ENCODE results near the gene ERGIC1.

ERGIC1 gene

DNA sequence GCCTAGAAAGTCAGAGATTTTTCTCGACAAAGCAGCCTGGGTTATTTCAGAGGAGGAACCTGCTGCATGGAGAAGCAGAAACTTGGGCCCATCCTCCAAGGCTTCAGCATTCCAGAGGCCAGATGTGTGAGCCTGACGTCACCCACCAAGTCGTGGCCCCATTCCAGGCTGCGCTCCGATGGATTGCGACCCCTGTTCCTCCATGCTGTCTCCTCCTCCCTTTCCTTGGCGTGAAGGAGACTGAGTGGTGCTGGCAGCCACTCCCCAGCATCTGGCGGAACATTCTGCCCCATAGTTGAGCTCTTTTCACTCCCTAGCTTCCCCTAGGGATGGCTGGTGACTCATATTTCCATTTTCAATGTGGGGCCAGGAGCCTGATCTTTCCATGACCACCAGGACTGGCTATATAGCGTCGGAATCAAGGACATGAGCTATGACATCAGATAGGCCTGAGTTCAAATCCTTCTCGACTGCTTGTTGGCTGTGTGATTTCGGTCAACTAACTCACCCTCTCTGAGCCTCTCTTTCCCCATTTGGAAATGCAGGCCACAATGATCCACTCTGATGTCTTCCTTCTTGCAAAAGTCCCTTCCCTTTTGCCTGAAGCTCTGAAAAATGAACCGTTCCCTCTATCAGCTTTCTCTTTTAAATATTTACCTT, 38.6 kb upstream of the ERGIC1 start:
- no peaks in the 10 kb centered on the region for H3K36me3 Mint-ChIP-seq
- H3K27me3 Mint-ChIP-seq, result no peaks in the 10 kb centered on the region
- H3K4me1 Mint-ChIP-seq (ENCODE audit: low read depth), result peaks cover 5% of the 10 kb centered on the region
- H3K9me3 Mint-ChIP-seq (ENCODE audit: low read depth), result no peaks in the 10 kb centered on the region
- H3K27ac Mint-ChIP-seq, result no peak overlapping the region
- H3K4me3 Mint-ChIP-seq, result no peak overlapping the region

DNA sequence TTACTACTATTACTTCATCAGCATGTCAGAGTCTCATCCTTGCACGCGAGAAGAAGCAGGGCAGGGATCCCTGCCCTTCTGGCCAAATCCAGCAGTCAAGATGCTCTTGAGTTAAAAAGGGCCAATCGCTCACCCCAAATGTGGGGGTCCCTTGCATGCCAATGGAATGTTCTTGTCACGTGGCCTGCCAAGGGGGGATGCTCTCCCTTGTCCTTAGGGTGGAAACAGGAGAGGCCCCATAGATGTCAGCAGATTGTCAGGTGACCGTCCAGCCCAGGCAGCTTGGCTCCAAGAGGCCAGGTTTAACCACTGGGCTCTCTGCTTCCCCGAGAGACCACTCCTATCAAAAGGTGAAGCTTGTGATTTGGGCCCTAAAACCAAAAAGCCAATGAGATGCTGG, 37.7 kb upstream of the ERGIC1 start:
- Mint-ChIP-seq H3K9me3 (ENCODE audit: low read depth) (no peaks in the 10 kb centered on the region), H3K27ac (no peak overlapping the region)

DNA sequence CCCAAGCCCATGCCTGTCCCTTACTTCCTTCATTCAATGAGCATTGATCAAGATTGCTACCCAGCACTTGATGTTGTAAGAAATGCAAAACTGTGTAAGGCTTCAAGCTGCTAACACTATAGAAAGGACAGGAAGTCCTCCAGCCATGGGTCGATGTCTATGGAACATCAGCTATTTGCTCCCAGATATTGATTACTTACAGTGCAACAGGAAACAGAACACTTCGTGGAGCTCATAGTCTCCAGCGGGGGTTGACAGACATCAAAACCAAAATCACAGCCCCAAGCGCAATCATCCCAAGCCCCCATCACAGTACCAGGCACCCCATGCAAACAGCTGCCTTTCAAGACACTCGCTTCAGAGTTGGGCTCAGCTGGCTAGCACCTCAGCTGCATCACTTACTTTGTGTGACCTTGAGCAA, 36.3 kb upstream of the ERGIC1 start:
- H3K9me3 Mint-ChIP-seq (ENCODE audit: low read depth), result no peaks in the 10 kb centered on the region
- peaks cover 5% of the 10 kb centered on the region for H3K4me1 Mint-ChIP-seq (ENCODE audit: low read depth)
- H3K36me3 Mint-ChIP-seq, result no peaks in the 10 kb centered on the region
- H3K27me3 Mint-ChIP-seq, result no peaks in the 10 kb centered on the region
- H3K27ac Mint-ChIP-seq, result no peak overlapping the region
- H3K4me3 Mint-ChIP-seq, result no peak overlapping the region

More for the DNA sequence above, 37.7 kb upstream of the ERGIC1 start:
- H3K4me1 Mint-ChIP-seq (ENCODE audit: low read depth), result peaks cover 5% of the 10 kb centered on the region
- no peak overlapping the region for H3K4me3 Mint-ChIP-seq
- no peaks in the 10 kb centered on the region for H3K36me3 Mint-ChIP-seq
- H3K27me3 Mint-ChIP-seq, result no peaks in the 10 kb centered on the region

DNA sequence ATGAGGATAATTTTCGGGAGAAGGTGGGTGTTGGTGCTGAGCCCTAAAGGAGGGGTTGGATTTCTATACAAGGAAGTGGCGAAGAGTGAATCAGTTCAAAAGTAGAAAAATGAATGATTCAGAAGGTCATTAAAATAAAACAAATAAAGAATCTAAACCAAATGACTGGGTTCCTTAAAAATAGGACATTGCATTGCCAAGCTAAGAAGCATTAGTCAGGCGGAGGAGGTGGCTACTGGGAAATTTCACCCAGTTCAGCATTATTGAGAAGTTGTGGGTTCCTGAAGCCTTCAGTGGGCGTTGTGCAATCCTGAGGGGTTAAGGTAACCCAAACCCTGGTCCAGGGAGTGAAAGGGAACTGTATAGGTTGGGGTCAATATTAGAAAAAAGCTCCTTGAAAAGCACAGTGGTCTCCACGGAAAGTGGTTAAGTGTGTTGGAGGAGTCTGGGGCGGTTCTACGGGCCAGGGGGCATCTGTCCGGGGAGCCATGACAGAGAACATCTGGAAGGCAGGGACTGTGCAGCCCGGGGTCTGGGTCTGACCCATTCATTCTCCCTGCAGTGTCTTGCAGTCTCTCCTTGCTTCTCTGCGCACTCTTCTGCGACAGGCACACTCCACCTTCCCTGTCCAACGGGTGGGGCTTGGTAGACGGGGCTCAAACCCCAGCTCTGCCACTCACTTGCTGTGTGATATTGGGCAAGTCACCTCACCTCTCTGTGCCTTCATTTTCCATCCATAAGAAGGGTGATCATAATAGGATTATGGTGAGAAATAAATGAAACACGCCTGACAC, 35.4 kb upstream of the ERGIC1 start:
- Mint-ChIP-seq H3K27ac (no peak overlapping the region), H3K36me3 (no peaks in the 10 kb centered on the region), H3K4me1 (ENCODE audit: low read depth) (peaks cover 5% of the 10 kb centered on the region), H3K4me3 (no peak overlapping the region), H3K27me3 (no peaks in the 10 kb centered on the region), H3K9me3 (ENCODE audit: low read depth) (no peaks in the 10 kb centered on the region)

DNA sequence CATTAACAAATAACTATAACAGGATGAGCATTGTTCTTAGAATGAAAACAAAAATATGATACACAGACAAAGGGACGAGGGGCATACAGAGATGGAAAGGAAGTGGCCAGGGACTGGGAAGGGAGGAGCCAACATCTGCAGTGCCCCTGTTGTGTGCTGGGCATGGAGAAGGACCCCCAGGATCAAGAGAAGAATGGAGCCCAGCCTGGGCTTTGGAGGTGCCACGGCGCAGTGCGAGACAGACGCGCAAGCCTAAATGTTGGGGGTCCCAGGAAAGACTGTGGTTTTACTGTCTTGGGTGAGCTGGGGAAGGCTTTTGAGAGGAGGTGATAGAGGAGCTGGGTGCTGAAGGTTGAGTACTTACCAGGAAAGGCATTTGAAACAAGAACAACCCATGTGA, 34.6 kb upstream of the ERGIC1 start:
- no peaks in the 10 kb centered on the region for H3K9me3 Mint-ChIP-seq (ENCODE audit: low read depth)
- no peak overlapping the region for H3K27ac Mint-ChIP-seq
- H3K36me3 Mint-ChIP-seq, result no peaks in the 10 kb centered on the region
- H3K4me1 Mint-ChIP-seq (ENCODE audit: low read depth), result peaks cover 5% of the 10 kb centered on the region
- no peak overlapping the region for H3K4me3 Mint-ChIP-seq
- H3K27me3 Mint-ChIP-seq, result no peaks in the 10 kb centered on the region

DNA sequence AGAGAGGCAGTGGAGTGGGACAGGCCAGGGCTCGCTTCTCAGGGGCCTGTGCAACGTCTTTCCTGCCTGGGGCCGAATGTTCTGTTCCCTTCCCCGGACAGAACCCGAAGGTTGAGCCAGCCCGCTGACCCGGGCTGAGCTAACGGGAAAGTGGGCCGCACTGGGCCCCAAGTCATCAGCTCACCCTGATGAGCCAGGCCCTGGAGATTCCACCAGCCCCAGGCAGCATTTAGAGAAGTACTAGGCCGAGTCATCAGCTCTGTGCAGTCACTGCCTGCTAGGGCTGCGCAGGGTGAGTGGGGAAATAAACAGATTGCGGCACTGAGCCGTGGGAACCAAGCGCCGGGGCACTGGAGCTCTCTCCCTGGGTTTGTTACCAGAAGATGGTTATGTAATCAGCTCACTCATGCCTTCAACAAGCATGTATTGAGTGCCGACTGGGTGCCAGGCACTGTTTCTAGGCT, 33.9 kb upstream of the ERGIC1 start:
- Mint-ChIP-seq H3K27me3 (no peaks in the 10 kb centered on the region), H3K9me3 (ENCODE audit: low read depth) (no peaks in the 10 kb centered on the region), H3K36me3 (no peaks in the 10 kb centered on the region), H3K4me3 (no peak overlapping the region), H3K27ac (no peak overlapping the region), H3K4me1 (ENCODE audit: low read depth) (peaks cover 5% of the 10 kb centered on the region)

DNA sequence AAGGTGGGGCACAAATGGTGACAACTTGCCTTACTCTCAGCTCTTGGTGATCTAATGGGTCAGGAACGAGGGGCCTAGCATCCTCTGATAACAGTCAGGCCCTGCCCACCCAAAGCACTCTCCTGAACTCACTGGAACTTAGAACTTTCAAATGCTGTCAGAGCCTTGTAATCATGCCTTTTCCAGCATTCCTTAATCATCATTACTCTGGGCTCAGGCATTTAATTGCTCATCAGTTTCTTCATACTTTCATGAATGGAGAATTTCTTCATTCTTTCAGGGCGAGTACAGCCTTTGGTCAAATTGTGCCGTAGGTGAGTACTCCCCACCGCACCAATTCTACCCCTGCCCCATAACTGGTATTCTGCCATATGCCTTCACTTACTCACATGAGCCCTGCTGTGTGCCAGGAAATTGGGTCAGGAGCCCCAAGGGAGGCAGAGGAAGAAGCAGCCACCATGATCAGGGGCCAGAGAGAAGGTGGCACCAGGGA, 32.8 kb upstream of the ERGIC1 start:
- H3K9me3 Mint-ChIP-seq (ENCODE audit: low read depth), result no peaks in the 10 kb centered on the region
- peaks cover 5% of the 10 kb centered on the region for H3K4me1 Mint-ChIP-seq (ENCODE audit: low read depth)
- no peaks in the 10 kb centered on the region for H3K36me3 Mint-ChIP-seq
- no peaks in the 10 kb centered on the region for H3K27me3 Mint-ChIP-seq
- H3K27ac Mint-ChIP-seq, result no peak overlapping the region
- no peak overlapping the region for H3K4me3 Mint-ChIP-seq

DNA sequence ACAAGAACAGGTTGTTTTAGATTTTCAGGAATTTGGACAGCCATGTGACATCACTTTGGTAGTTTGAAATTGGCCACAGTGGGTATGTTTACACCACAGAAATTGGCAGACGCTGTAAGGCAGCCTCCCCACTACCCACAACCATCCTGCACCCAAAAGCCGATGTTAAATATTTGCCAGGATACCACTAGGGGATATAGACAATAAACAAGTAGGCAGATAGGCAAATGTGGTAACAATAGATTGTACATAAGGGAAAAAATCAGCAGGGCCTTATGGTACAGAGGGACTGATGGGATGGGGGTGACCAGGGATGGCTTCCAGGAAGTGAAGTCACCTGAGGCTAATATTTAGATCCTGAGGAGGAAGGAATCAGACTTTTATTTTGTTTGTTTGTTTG, 31.9 kb upstream of the ERGIC1 start:
- H3K27me3 Mint-ChIP-seq, result no peaks in the 10 kb centered on the region
- peaks cover 8% of the 10 kb centered on the region for H3K4me1 Mint-ChIP-seq (ENCODE audit: low read depth)
- H3K4me3 Mint-ChIP-seq, result no peak overlapping the region
- H3K36me3 Mint-ChIP-seq, result no peaks in the 10 kb centered on the region
- H3K27ac Mint-ChIP-seq, result no peak overlapping the region
- H3K9me3 Mint-ChIP-seq (ENCODE audit: low read depth), result no peaks in the 10 kb centered on the region

DNA sequence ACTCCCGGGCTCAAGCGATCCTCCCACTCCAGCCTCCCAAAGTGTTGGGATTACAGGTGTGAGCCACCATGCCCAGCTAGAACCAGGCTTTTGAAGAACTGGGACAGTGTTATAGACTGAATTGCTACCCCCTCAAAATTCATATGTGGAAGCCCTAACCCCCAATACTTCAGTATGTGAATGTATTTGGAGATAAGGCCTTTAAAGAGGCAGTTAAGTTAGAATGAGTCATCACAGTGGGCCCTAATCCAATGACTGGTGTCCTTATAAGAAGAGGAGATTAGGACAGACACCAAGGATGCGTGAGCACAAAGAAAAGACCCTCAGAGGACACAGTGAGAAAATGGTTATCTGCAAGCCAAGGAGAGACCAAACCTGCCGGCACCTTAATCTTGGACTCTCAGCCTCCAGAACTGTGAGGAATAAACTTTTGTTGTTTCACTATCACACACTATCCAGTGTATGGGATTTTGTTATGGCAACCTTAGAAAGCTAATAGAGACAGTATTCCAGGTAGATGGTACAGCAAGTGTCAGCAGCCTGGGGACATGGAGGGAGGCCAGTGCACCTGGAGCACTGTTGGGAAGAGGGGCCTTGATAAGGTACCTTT, 31.4 kb upstream of the ERGIC1 start:
- Mint-ChIP-seq H3K4me3 (no peak overlapping the region), H3K36me3 (no peaks in the 10 kb centered on the region), H3K27me3 (no peaks in the 10 kb centered on the region), H3K27ac (no peak overlapping the region), H3K4me1 (ENCODE audit: low read depth) (peaks cover 11% of the 10 kb centered on the region), H3K9me3 (ENCODE audit: low read depth) (no peaks in the 10 kb centered on the region)

DNA sequence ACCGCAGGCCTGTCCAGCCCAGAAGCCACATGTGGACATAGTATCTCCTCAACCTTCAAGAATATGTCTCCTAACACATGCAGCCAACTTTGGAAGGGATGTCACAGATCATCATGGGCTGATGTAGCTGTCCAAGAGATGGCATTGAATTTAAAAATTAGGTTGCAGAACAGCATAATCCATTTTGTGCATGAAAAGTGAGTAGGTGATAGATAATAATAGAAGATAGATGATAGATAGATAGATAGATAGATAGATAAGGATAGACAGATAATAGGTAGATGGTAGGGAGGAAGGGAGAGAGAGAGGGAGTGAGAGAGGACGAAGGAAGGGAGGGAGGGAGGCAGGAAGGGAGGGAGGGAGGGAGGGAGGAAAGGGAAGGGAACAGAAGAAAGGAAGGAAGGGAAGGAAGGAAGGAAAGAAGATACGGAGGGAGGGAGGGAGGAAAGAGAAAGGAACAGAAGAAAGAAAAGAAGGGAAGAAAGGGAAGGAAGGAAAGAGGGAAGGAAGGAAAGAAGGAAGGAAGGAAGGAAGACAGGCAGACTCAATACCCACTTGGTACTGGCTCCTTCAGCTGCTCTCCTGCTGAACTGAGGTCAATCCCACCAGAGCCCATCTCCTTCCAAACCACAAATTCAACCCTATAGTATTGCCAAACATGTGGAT, 28.9 kb upstream of the ERGIC1 start:
- Mint-ChIP-seq H3K9me3 (ENCODE audit: low read depth) (no peaks in the 10 kb centered on the region), H3K27ac (no peak overlapping the region), H3K36me3 (no peaks in the 10 kb centered on the region), H3K4me1 (ENCODE audit: low read depth) (peaks cover 14% of the 10 kb centered on the region), H3K4me3 (no peak overlapping the region), H3K27me3 (no peaks in the 10 kb centered on the region)

DNA sequence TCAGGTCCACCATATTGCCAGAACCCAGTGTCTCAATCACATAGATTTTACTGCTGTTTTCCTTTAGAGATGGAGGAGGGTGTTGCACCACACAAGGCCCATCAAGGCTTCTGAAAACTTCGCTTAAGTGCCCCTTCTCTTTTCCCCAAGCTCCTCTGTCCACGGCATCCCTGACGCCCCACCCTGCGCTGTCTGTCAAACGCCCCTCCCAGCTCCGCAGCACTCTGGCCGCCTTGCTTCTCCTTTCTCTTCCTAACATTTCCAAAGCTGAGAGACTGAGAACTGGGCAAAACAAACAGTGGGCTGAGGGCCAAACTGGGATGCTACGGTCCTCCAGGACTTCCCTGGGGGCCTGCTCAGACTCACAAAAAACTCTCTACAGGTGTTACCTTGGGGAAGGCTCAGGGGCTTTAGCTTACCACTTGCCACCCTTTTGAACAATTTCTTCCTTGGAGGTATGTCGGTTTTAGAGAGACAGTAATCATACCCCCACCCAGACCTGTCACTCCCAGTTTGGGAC, 28.3 kb upstream of the ERGIC1 start:
- Mint-ChIP-seq H3K27me3 (no peaks in the 10 kb centered on the region), H3K36me3 (no peaks in the 10 kb centered on the region), H3K9me3 (ENCODE audit: low read depth) (no peaks in the 10 kb centered on the region), H3K27ac (peak overlapping the region; percentile 79), H3K4me1 (ENCODE audit: low read depth) (peaks cover 14% of the 10 kb centered on the region), H3K4me3 (no peak overlapping the region)

DNA sequence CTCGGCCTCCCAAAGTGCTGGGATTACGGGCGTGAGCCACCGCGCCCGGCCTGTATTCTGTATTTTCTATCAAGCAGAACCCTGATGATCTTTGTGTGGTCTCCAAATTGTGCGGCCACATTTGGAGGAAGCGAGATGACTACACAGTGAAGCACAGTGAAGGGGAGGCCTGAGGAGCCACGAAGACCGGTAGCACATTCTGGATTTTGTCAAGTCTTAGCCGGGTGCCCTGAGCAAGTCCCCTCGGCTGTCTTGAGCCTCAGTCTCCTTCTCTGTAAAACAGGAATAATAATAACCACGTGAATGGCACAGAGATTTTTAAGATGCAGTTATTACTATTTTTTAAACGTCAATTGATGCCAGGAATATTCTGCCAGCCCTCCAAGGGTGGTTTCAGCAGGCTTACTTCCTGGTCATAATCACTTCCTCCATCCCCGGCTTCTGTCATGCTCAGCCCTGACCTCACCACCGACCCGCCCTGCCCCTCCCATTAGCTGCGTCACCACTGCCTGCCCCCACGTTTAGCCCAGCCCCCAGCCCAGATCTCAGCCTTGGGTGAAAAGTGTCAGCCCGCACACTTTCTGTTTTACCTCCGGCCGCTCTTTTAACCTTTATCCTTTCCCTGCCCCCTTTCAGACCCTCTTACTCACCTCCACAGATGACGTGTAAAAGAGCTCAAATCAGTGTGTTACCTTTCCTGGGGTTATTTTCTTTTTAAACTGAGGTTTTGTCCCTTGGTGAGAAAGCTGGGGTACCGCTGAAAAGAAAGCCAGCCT, 27.0 kb upstream of the ERGIC1 start:
- Mint-ChIP-seq H3K4me3 (peak overlapping the region; percentile 65), H3K4me1 (ENCODE audit: low read depth) (peaks cover 14% of the 10 kb centered on the region), H3K36me3 (no peaks in the 10 kb centered on the region), H3K27ac (peak overlapping the region; percentile 84), H3K9me3 (ENCODE audit: low read depth) (no peaks in the 10 kb centered on the region), H3K27me3 (no peaks in the 10 kb centered on the region)

DNA sequence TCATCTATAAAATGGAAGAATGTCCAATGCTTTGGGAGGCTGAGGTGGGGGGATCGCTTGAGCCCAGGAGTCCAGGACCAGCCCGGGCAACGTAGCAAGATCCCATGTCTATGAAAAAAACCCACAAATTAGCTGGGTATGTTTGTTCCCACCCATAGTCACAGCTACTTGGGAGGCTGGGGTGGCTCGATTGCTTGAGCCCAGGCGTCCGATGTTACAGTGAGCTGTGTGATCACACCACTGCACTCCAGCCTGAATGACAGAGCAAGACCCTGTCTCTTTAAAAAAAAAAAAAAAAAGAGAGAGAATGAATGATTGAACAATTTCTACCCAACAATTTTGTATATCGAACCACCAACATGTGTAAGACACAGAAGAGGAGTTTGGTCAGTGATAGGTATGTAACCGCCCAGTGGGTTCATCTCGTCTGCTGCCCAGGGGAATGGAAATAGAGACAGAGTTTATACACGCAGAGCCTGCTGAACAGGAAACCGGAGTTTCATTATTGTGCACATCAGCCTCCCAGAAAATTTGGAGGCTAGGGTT, 26.2 kb upstream of the ERGIC1 start:
- Mint-ChIP-seq H3K27me3 (no peaks in the 10 kb centered on the region), H3K4me3 (peak overlapping the region; percentile 65)

DNA sequence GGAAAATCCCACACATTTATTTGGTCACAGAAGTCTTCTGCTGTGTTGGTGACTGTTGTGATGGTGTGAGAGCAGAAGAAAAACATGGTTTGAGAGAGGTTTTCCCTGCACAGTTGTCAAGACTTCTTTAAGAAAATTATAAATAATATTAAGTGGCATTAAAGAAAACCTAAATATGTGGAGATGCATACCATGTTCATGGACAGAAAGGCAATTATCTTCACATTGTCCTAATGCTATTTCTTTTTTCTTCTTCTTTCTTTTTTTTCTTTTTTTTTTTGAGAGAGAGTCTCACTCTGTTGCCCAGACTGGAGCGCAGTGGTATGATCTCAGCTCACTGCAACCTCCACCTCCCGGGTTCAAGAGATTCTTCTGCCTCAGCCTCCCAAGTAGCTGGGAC, 24.3 kb upstream of the ERGIC1 start:
- Mint-ChIP-seq H3K4me3 (no peak overlapping the region), H3K9me3 (ENCODE audit: low read depth) (no peaks in the 10 kb centered on the region), H3K4me1 (ENCODE audit: low read depth) (peaks cover 14% of the 10 kb centered on the region), H3K27ac (no peak overlapping the region), H3K27me3 (no peaks in the 10 kb centered on the region), H3K36me3 (no peaks in the 10 kb centered on the region)

More for the DNA sequence above, 26.2 kb upstream of the ERGIC1 start:
- Mint-ChIP-seq H3K9me3 (ENCODE audit: low read depth) (no peaks in the 10 kb centered on the region), H3K4me1 (ENCODE audit: low read depth) (peaks cover 14% of the 10 kb centered on the region), H3K27ac (peak overlapping the region; percentile 84), H3K36me3 (no peaks in the 10 kb centered on the region)
